HUES48 (cell line): Measurements from ENCODE around the gene TIMM50.

Experiments
- H3K27ac ChIP-seq: one replicate; pipeline ENCODE4 v1.7.0; 2013; ENCODE audit warnings: low read depth, low read length, inconsistent platforms
- H3K27me3 ChIP-seq: 2 replicates; pipeline ENCODE4 v1.6.1; 2013; ENCODE audit warnings: mild to moderate bottlenecking, low read length; ENCODE audit not compliant: control insufficient read depth, insufficient read depth
- H3K36me3 ChIP-seq: 2 replicates; pipeline ENCODE4 v1.6.1; 2013; ENCODE audit warnings: low read length; ENCODE audit not compliant: control insufficient read depth, insufficient read depth
- H3K4me1 ChIP-seq: 2 replicates; pipeline ENCODE4 v1.6.1; 2013; ENCODE audit warnings: mild to moderate bottlenecking, low read length; ENCODE audit not compliant: control insufficient read depth, insufficient read depth
- H3K4me3 ChIP-seq: 2 replicates; pipeline ENCODE4 v1.5.1; 2013; ENCODE audit warnings: mild to moderate bottlenecking, low read depth, low read length
- H3K9ac ChIP-seq: 2 replicates; pipeline ENCODE4 v1.6.1; 2013; ENCODE audit warnings: mild to moderate bottlenecking, low read depth, low read length, moderate library complexity
- H3K9me3 ChIP-seq: 2 replicates; pipeline ENCODE4 v1.6.1; 2013; ENCODE audit warnings: low read length; ENCODE audit not compliant: control insufficient read depth, insufficient read depth

Gene TIMM50

GRCh38 chr19:39516270-39516669, 35.6 kb downstream of the TIMM50 start:
- H3K9ac ChIP-seq, result peak overlapping the region; percentile 59; the same call in 1 of the 2 replicates
- no peaks in the 10 kb centered on the region for H3K9me3 ChIP-seq
- H3K4me1 ChIP-seq, result no peaks in the 10 kb centered on the region
- H3K27me3 ChIP-seq, result peaks cover 16% of the 10 kb centered on the region
- H3K27ac ChIP-seq, result no peak overlapping the region
- H3K36me3 ChIP-seq, result peaks cover 4% of the 10 kb centered on the region; the same call in 1 of the 2 replicates
- H3K4me3 ChIP-seq, result peak overlapping the region; percentile 86

DNA sequence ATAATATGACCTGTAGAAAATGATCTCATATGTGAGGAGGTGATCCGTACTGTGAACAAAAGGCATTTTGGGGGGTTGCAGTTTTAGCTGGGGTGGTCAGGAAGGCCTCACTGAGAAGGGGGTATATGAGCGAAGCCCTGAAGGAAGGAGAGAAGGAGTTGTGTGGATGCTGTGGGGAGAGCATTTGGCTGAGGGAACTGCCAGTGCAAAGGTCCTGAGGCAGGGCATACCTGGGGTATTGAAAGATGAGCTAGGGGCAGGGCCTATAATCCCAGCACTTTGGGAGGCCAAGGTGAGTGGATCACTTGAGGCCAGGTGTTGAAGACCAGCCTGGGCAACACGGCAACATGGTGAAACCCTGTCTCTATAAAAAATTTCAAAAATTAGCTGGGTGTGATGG, 36.8 kb downstream of the TIMM50 start:
- peaks cover 16% of the 10 kb centered on the region for H3K27me3 ChIP-seq

GRCh38 chr19:39518458-39518857, 37.8 kb downstream of the TIMM50 start:
- Histone ChIP-seq H3K27ac (no peak overlapping the region), H3K36me3 (peaks cover 4% of the 10 kb centered on the region; the same call in 1 of the 2 replicates), H3K9me3 (no peaks in the 10 kb centered on the region), H3K9ac (no peak overlapping the region), H3K4me1 (no peaks in the 10 kb centered on the region), H3K27me3 (peaks cover 13% of the 10 kb centered on the region), H3K4me3 (no peak overlapping the region; the same call in 1 of the 2 replicates)

More for the DNA sequence above, 36.8 kb downstream of the TIMM50 start:
- Histone ChIP-seq H3K9me3 (no peaks in the 10 kb centered on the region), H3K9ac (no peak overlapping the region), H3K4me1 (no peaks in the 10 kb centered on the region), H3K36me3 (peaks cover 4% of the 10 kb centered on the region; the same call in 1 of the 2 replicates), H3K27ac (no peak overlapping the region), H3K4me3 (no peak overlapping the region)

DNA sequence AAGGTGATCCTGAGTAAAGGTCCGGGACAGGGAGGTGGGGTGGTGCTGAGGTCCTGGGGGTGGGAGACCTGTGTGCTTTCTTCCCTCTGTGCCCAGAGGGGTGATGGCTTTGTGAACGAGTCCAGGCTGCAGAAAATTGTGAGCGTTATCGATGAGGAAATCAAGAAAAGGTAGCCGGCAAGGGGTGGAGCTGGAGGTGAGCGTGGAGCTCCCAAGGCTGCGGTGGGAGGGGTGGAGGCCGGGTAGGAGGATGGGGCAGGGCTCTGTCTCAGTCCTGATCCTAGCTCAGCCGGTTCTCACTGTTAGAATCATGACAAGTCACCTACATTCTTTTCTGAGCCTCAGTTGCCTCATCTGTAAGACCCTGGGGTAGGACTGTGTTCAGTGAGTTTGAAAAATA, 38.3 kb downstream of the TIMM50 start:
- Histone ChIP-seq H3K4me3 (no peak overlapping the region; the same call in 1 of the 2 replicates), H3K9ac (no peak overlapping the region), H3K27ac (no peak overlapping the region), H3K27me3 (peaks cover 9% of the 10 kb centered on the region), H3K4me1 (no peaks in the 10 kb centered on the region), H3K9me3 (no peaks in the 10 kb centered on the region), H3K36me3 (peaks cover 4% of the 10 kb centered on the region; the same call in 1 of the 2 replicates)

GRCh38 chr19:39520541-39521484, 40.2 kb downstream of the TIMM50 start:
- Histone ChIP-seq H3K9me3 (no peaks in the 10 kb centered on the region), H3K4me3 (no peak overlapping the region), H3K36me3 (peaks cover 4% of the 10 kb centered on the region), H3K9ac (no peak overlapping the region), H3K4me1 (no peaks in the 10 kb centered on the region), H3K27ac (no peak overlapping the region), H3K27me3 (no peaks in the 10 kb centered on the region)

GRCh38 chr19:39524495-39524894, 43.9 kb downstream of the TIMM50 start:
- H3K27me3 ChIP-seq, result no peaks in the 10 kb centered on the region
- H3K9ac ChIP-seq, result no peak overlapping the region
- no peaks in the 10 kb centered on the region for H3K9me3 ChIP-seq
- H3K27ac ChIP-seq, result no peak overlapping the region
- H3K4me3 ChIP-seq, result no peak overlapping the region
- H3K4me1 ChIP-seq, result no peaks in the 10 kb centered on the region
- H3K36me3 ChIP-seq, result peaks cover 4% of the 10 kb centered on the region

- Histone ChIP-seq H3K27ac (no peak overlapping the region), H3K27me3 (no peaks in the 10 kb centered on the region), H3K4me3 (no peak overlapping the region), H3K4me1 (no peaks in the 10 kb centered on the region), H3K9me3 (no peaks in the 10 kb centered on the region), H3K9ac (no peak overlapping the region), H3K36me3 (peaks cover 4% of the 10 kb centered on the region)
These were observed 44.6 kb downstream of the TIMM50 start for GRCh38 chr19:39525205-39525604.

- Histone ChIP-seq H3K9me3 (no peaks in the 10 kb centered on the region), H3K27ac (no peak overlapping the region), H3K9ac (peak overlapping the region; percentile 70), H3K36me3 (no peaks in the 10 kb centered on the region), H3K4me3 (peak overlapping the region; percentile 92), H3K4me1 (peaks cover 4% of the 10 kb centered on the region; the same call in 1 of the 2 replicates), H3K27me3 (no peaks in the 10 kb centered on the region)
These were observed 51.2 kb downstream of the TIMM50 start for GRCh38 chr19:39531834-39532232.

DNA sequence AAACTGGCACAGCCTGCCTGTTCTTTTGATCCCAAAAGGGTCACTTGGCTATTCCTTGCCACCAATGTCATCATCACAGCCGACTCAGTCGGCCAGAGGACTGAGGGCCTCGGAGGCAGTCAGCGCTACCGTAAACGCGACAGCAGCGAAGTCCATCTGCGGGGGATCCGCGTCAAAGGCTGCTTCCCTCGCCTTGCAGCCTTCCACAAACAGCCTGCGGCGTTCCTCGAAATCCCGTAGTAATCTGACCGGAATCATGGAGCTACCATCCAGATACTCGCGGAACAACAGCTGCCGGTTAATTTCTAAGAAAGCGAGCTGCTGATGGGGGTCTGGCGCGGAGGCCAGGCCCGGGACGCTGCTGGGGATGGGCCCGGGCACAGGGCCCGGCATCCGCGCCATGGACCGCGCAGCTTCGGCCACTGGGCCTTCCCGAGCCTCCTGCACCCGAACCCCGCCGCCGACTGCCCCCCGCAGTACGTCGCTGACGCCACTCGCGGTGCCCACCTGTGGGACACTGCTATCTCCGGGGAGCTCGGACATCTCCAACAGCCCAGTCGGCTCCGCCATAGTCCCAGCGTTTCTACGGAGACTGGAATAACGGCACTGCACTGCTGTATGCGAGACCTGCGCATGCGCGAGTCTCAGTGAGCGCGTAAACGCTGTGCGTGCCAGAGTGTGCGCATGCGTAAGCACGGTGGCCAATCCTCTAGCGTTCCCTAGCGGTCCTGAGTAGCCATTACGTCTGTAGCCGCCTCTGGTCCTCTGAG, 51.8 kb downstream of the TIMM50 start, which contains the start of gene EID2B:
TSS of gene EID2B (minus strand) at position 620 of the 770 bp plus-strand sequence. CDS start at position 570, 50 bp downstream.
- Histone ChIP-seq H3K9ac (peak within 1 kb of the TSS; percentile 70), H3K4me3 (peak within 1 kb of the TSS; percentile 92), H3K27me3 (no peaks in the 10 kb centered on the region), H3K27ac (peak within 1 kb of the TSS; percentile 34), H3K9me3 (no peaks in the 10 kb centered on the region), H3K36me3 (no peaks in the 10 kb centered on the region), H3K4me1 (peaks cover 4% of the 10 kb centered on the region; the same call in 1 of the 2 replicates)

DNA sequence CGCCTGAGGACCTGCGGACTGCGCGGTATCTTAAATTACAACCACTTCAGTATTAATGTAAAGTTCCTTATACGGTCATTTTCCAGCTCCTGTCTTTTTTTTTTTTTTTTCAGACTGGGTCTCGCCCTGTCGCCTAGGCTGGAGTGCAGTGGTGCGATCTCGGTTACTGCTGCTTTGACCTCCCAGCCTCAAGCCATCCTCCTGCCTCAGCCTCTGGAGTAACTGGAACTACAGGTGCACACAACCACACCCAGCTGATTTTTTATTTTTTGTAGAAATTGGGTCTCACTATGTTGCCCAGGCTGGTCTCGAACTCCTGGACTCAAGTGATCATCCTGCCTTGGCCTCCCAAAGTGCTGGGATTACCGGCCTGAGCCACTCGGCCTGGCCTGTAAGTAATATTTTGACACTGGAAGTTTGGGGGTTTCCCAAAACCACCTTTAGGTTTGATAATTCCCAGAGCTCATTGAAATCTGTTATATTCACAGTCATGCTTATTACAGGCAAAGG, 52.4 kb downstream of the TIMM50 start:
- no peaks in the 10 kb centered on the region for H3K27me3 ChIP-seq
- peaks cover 4% of the 10 kb centered on the region; the same call in 1 of the 2 replicates for H3K4me1 ChIP-seq
- H3K9me3 ChIP-seq, result no peaks in the 10 kb centered on the region
- H3K9ac ChIP-seq, result no peak overlapping the region
- no peaks in the 10 kb centered on the region for H3K36me3 ChIP-seq
- H3K27ac ChIP-seq, result no peak overlapping the region
- no peak overlapping the region for H3K4me3 ChIP-seq
